ENCODE results near the gene THEMIS2. TPM values are rescaled to one million over a fixed set of nuclear protein-coding genes. Genes with fewer than 3 reads are reported as not detected.
A peak's percentile ranks its signal among the peaks of the same experiment; 100 is the strongest.

Gene THEMIS2
- total RNA-seq, 1 donor from 2014 or later = 29.9 TPM

DNA sequence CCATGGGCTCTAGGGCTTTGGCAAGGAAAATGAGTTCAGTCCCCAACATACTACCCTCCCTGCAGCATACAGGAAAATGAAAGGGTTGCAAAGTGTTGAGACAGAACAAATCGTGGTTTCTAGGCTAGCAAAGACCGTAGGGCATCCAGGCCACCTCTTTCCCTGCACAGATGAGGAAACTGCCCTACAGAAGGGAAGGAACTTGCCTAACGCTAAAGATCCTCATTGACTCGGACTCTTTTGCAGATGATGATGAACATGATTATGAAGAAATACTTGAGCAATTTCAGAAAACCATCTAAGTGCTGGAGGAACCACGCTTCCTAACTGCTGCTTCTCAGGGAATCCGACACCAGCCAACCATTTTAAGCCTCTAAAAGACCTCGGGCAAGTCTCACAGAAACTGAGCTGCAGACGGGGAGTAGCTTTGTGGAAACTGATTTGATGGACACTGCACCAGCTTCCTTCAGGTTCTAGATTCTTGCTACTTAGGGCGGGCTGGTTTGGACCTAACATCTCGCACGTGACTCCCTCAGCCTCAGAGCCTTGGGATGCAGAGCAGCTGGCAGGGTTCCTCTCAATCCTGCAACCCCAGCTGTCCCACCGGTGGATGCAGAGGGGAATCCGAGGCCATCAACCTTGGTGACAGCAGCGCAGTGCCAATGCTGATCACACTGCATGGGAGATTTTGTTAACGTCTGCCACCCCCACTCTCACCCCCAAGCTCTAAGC lies 13.4 kb downstream of the THEMIS2 start:
- no peak for DNase-seq (ENCODE audit: low read depth in 2 of 2)

- DNase-seq (ENCODE audit: low read depth in 2 of 2) = no peak
Measured at GRCh38 chr1:27886353-27886679, 14.0 kb downstream of the THEMIS2 start.

- DNase-seq (ENCODE audit: low read depth in 2 of 2) = no peak
Measured at GRCh38 chr1:27886744-27887143, 14.4 kb downstream of the THEMIS2 start.

DNA sequence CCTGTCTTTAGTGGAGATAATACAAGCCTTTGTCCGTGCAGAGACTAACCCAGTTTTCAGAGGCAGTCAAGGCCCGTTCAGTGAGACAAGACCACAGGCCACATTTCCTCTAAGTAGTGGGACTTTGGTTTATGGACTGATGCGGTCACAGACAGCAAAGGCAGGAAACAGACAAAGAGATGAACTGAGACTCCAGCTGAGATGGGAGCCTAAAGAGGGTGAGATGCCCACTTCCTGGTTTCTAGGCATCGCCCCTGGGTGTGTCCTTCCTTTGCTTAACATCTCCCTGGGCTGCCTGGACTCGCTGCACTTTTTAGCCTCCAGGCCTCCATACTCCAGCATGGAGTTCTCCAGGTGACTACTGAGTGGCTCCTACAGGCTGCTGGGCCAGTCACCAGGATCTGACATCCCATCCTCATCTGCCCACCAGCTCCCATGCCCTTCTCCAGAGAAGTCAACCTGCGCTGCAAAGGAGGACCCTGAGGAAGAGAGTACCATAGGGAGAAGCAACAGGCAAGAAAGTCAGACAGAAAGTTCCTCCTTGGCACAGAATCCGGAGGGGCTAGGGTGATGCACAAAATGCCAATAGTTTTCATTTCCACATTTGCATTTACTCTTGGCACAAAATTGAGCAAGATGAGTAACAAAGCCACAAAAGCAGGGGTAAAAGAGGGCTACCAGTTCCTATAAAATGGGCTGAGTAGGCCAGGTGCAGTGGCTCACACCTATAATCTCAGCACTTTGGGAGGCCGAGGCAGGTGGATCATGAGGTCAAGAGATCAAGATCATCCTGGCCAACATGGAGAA lies 15.1 kb downstream of the THEMIS2 start:
- no peak for DNase-seq (ENCODE audit: low read depth in 2 of 2)

- DNase-seq (ENCODE audit: low read depth in 2 of 2) = no peak
Measured at GRCh38 chr1:27889506-27889905, 17.2 kb downstream of the THEMIS2 start.

DNA sequence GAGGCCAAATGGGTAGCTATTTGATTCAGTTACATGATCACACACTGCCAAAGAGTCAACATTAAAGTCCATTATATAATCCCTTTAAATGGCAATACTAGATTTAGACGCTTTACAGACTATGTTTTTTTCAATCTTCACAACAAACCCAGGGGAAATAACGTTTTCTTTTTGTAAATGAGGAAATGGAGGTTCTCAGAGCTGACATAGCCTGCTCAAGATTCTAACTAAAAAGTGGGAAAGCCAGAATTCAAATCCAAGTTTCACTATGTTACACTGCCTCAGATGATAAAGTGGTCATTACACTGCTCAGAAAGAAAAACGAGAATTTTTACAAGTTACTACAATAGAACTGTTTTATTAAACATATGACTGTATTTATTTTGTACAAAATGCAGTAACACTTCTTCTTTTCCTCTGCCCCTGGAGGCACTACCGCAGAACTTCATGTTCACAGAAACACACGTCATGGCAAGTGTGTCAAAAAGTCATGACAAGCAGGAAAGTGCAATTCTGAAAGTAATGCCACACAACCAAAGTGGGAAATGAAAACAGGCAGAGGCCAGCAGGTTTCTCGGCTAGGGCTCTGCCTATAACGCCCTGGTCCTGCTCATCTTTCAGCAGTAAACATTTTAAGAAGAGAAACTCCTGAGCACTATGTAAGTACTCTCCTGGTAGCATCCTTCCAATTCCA lies 19.0 kb downstream of the THEMIS2 start:
- no peak for DNase-seq (ENCODE audit: low read depth in 2 of 2)

GRCh38 chr1:27894521-27894920 lies 22.2 kb downstream of the THEMIS2 start:
- DNase-seq (ENCODE audit: low read depth in 2 of 2) = no peak

DNA sequence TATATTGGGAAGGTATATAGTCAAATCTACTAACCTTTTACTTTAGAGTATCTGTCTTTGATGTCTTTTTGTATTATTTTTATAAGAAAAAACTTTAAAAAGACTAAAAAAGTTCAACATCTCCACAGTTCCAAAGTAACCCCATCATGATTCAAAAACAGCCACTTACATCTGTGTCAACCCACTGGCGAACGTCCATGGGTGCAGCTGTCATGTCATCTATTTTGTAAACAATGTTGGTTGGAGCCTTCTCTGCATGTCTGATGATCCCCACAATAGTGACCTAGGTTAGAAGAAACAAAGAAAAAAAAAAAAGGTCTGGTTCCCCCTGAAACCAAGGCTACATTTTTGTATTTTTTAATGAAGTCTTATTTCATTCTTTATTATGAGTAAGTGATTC lies 34.4 kb downstream of the THEMIS2 start:
- DNase-seq (ENCODE audit: low read depth in 2 of 2) = no peak

- DNase-seq (ENCODE audit: low read depth in 2 of 2) = no peak
Measured at GRCh38 chr1:27912429-27912828, 40.1 kb downstream of the THEMIS2 start.

- no peak for DNase-seq (ENCODE audit: low read depth in 2 of 2)
Measured at GRCh38 chr1:27915082-27915575, 42.8 kb downstream of the THEMIS2 start.

- no peak for DNase-seq (ENCODE audit: low read depth in 2 of 2)
Measured at GRCh38 chr1:27922272-27922671, 49.9 kb downstream of the THEMIS2 start.

DNA sequence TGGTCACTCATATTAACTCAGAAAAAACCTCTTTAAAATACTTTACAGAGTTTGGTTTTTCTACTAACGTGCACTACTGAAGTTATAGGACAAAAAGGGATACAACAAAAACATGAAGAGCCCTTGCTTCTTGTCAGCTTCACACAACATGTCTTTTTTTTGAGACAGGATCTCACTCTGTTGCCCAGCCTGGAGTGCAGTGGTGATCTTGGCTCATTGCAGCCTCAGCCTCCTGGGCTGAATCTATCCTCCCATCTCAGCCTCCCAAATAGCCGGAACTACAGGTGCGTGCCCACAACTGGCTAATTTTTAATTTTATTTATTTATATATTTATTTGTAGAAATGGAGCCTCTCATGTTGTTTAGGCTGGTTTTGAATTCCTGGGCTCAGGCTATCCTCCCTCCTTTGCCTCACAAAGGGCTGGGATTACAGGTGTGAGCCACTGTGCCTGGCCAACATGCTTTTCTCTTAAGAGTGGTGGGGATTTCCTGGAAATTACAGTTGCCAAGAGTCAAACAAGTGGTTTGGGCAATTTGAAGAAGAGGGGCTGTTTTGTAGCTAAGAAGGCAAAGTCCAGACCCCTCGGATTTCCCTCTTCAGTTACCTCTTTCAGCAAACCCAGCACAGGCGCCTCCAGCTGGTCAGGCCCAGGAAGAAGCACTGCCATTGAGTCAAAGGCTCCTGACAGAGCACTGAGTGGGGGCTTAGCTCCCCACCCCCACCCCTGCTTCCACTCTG lies 56.0 kb downstream of the THEMIS2 start:
- DNase-seq (ENCODE audit: low read depth in 2 of 2) = no peak

GRCh38 chr1:27931184-27931583 lies 58.8 kb downstream of the THEMIS2 start:
- no peak for DNase-seq (ENCODE audit: low read depth in 2 of 2)

- DNase-seq (ENCODE audit: low read depth in 2 of 2) = no peak
Measured at GRCh38 chr1:27931759-27932158, 59.4 kb downstream of the THEMIS2 start.

GRCh38 chr1:27934818-27935549 lies 62.6 kb downstream of the THEMIS2 start, which contains the start of gene SMPDL3B:
Gene SMPDL3B, plus strand, starts transcription at chr1:27935000. Its CDS starts 184 bp downstream, at chr1:27935184.
- peak in 1 of 2 donors; percentile 36 for DNase-seq (ENCODE audit: low read depth in 2 of 2)

GRCh38 chr1:27935721-27936120 lies 63.4 kb downstream of the THEMIS2 start:
- no peak for DNase-seq (ENCODE audit: low read depth in 2 of 2)

Other genes with a start within 250 kb of the THEMIS2 start
- gene FGR, start 237.4 kb upstream of the THEMIS2 start, total RNA-seq = 0.13 and 0.25 TPM in 2 replicates
- 21.8 and 48.8 TPM in 2 replicates for gene IFI6, start 200.4 kb upstream of the THEMIS2 start, total RNA-seq
- gene FAM76A, start 146.6 kb upstream of the THEMIS2 start, total RNA-seq = 6.2 and 9.7 TPM in 2 replicates
- gene STX12, start 99.3 kb upstream of the THEMIS2 start, total RNA-seq = 56.4 and 74.0 TPM in 2 replicates
- 48.3 and 50.2 TPM in 2 replicates for gene PPP1R8, start 41.8 kb upstream of the THEMIS2 start, total RNA-seq
- 45.4 and 68.0 TPM in 2 replicates for gene RPA2, start 42.0 kb downstream of the THEMIS2 start, total RNA-seq
- 0.26 and 0.89 TPM in 2 replicates for gene SMPDL3B, start 62.5 kb downstream of the THEMIS2 start, total RNA-seq
- 5.0 and 7.0 TPM in 2 replicates for gene XKR8, start 87.4 kb downstream of the THEMIS2 start, total RNA-seq
- 9.1 and 11.4 TPM in 2 replicates for gene EYA3, start 216.1 kb downstream of the THEMIS2 start, total RNA-seq